CD8-positive, alpha-beta memory T cell (primary cell): ENCODE data around the gene DNAJC24. TPM values are rescaled to one million over a fixed set of nuclear protein-coding genes. Genes with fewer than 3 reads are reported as not detected.

Experiments
- CTCF ChIA-PET: fragments of 350-600 bp; sonication (Branson Sonifier 250); formaldehyde crosslinking; loops from one replicate; lab custom pipeline; 2021; ENCODE audit warnings: antibody characterized with exemption; lab: Charles Lee
- POLR2A ChIA-PET: fragments of 350-600 bp; sonication (Branson Sonifier 250); formaldehyde crosslinking; loops from one replicate; lab custom pipeline; 2021; ENCODE audit warnings: antibody characterized with exemption; lab: Charles Lee
- DNase-seq, 5 donors: peaks; one replicate each; pipeline versions ENCODE4 v3.0.0 to v3.0.0-alpha.2; 2020 to 2022; ENCODE audit warnings: mixed read lengths in 1 of 5
- H3K27ac ChIP-seq: one replicate; pipeline ENCODE4 v1.7.0; 2013; ENCODE audit warnings: low read depth, mild to moderate bottlenecking, low read length, moderate library complexity
- H3K27me3 ChIP-seq: 2 replicates; pipeline ENCODE4 v1.7.0; 2013; ENCODE audit warnings: low read length, mild to moderate bottlenecking; ENCODE audit not compliant: insufficient read depth, poor library complexity, severe bottlenecking
- H3K36me3 ChIP-seq: 2 replicates; pipeline ENCODE4 v1.7.0; 2013; ENCODE audit warnings: mild to moderate bottlenecking, low read length, moderate library complexity; ENCODE audit not compliant: insufficient read depth
- H3K4me1 ChIP-seq: 2 replicates; pipeline ENCODE4 v1.7.0; 2013; ENCODE audit warnings: mild to moderate bottlenecking, low read length, moderate library complexity; ENCODE audit not compliant: insufficient read depth
- H3K4me3 ChIP-seq: 2 replicates; pipeline ENCODE4 v1.7.0; 2013; ENCODE audit warnings: mild to moderate bottlenecking, low read length
- H3K9me3 ChIP-seq: 2 replicates; pipeline ENCODE4 v1.7.0; 2013; ENCODE audit warnings: mild to moderate bottlenecking, low read length
- H3K27ac Mint-ChIP-seq, 8 donors: one replicate each; pipeline ENCODE4 v1.8.0; 2020 to 2021; ENCODE audit warnings: mixed read lengths in 8 of 8, mild to moderate bottlenecking in 6 of 8, inconsistent platforms in 3 of 8, moderate library complexity in 3 of 8
- H3K27me3 Mint-ChIP-seq, 2 donors: one replicate each; pipeline ENCODE4 v1.8.0; 2020 to 2021; ENCODE audit warnings: mixed read lengths in 2 of 2, mild to moderate bottlenecking in 1 of 2, moderate library complexity in 1 of 2
- H3K36me3 Mint-ChIP-seq, 3 donors: one replicate each; pipeline ENCODE4 v1.8.0; 2020 to 2021; ENCODE audit warnings: mixed read lengths in 3 of 3, inconsistent platforms in 1 of 3, mild to moderate bottlenecking in 1 of 3
- H3K4me1 Mint-ChIP-seq, 3 donors: one replicate each; pipeline ENCODE4 v1.8.0; 2020 to 2021; ENCODE audit warnings: mixed read lengths in 3 of 3, inconsistent platforms in 1 of 3, mild to moderate bottlenecking in 1 of 3
- H3K4me3 Mint-ChIP-seq, 7 donors: one replicate each; pipeline ENCODE4 v1.8.0; 2020 to 2021; ENCODE audit warnings: mixed read lengths in 7 of 7, mild to moderate bottlenecking in 6 of 7, moderate library complexity in 4 of 7, inconsistent platforms in 2 of 7
- H3K9me3 Mint-ChIP-seq, 5 donors: one replicate each; pipeline ENCODE4 v1.8.0; 2020 to 2022; ENCODE audit warnings: mixed read lengths in 5 of 5, mild to moderate bottlenecking in 3 of 5, moderate library complexity in 2 of 5, inconsistent platforms in 1 of 5
- polyA plus RNA-seq: library from polyadenylated mRNA; unstranded; fragments of 300-500 nt; fragmentation: Illumina TruSeq; gene quantifications from one replicate; pipeline ENCODE4 v1.2.3, GENCODE V29; 2021
- total RNA-seq, 2 experiments: library from RNA; stranded (reverse); gene quantifications; one replicate each; pipeline ENCODE4 v1.2.3, GENCODE V29; 2021

Gene DNAJC24
- total and polyA plus RNA-seq, 3 experiments from 2014 or later: 12.4 to 25.9 (median 21.9) TPM

- no peaks in the 10 kb centered on the region for H3K9me3 ChIP-seq
- H3K4me3 ChIP-seq: no peak overlapping the region
- H3K4me1 ChIP-seq: no peaks in the 10 kb centered on the region
- no peaks in the 10 kb centered on the region for H3K36me3 ChIP-seq
- Mint-ChIP-seq H3K4me3 (no peak overlapping the region), H3K4me1 (peaks cover 5 to 19% (median 14%) of the 10 kb centered on the region in 3 donors), H3K27me3 (no peaks in the 10 kb centered on the region), H3K27ac (no peak overlapping the region), H3K9me3 (peaks cover 0 to 5% (median 0%) of the 10 kb centered on the region in 5 donors), H3K36me3 (peaks cover 0 to 3% (median 0%) of the 10 kb centered on the region in 3 donors)
- ChIA-PET POLR2A (no interaction called here), CTCF (no interaction called here)
- H3K27me3 ChIP-seq: no peaks in the 10 kb centered on the region
- no peak overlapping the region for H3K27ac ChIP-seq
- no peak for DNase-seq
Observed at GRCh38 chr11:31437742-31438435, 68.2 kb downstream of the DNAJC24 start.

DNA sequence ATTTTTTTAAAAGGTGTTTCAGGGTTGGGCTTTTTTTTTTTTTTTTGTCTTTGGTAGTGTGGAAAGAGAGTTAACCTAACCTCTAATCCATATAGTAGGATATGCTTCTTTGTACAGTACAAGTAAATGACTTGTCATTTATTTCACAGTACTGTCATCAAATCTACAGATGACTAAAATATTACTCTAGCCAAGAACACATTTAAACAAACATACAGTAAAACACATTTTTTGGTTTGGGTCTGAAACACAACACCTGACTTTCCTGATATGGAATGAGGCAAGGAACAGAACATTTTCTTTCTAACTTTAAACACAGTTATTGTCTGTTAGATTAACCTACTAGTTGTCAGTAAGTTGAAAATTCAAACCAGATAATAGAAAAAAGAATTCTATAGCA is 71.6 kb downstream of the DNAJC24 start:
- no peak overlapping the region for H3K27ac Mint-ChIP-seq
- peaks cover 0 to 5% (median 0%) of the 10 kb centered on the region in 5 donors for H3K9me3 Mint-ChIP-seq
- Histone ChIP-seq H3K4me1 (no peaks in the 10 kb centered on the region), H3K4me3 (no peak overlapping the region), H3K36me3 (no peaks in the 10 kb centered on the region), H3K9me3 (no peaks in the 10 kb centered on the region), H3K27ac (no peak overlapping the region), H3K27me3 (no peaks in the 10 kb centered on the region)
- peaks cover 4 to 19% (median 19%) of the 10 kb centered on the region in 3 donors for H3K4me1 Mint-ChIP-seq
- DNase-seq: no peak
- POLR2A ChIA-PET: no interaction called here
- CTCF ChIA-PET: no interaction called here
- H3K36me3 Mint-ChIP-seq: peaks cover 3 to 11% (median 10%) of the 10 kb centered on the region in 3 donors
- no peak overlapping the region for H3K4me3 Mint-ChIP-seq
- H3K27me3 Mint-ChIP-seq: no peaks in the 10 kb centered on the region

- Histone ChIP-seq H3K36me3 (no peaks in the 10 kb centered on the region), H3K27me3 (no peaks in the 10 kb centered on the region), H3K9me3 (no peaks in the 10 kb centered on the region), H3K27ac (no peak overlapping the region), H3K4me3 (no peak overlapping the region), H3K4me1 (no peaks in the 10 kb centered on the region)
- H3K4me3 Mint-ChIP-seq: no peak overlapping the region
- H3K36me3 Mint-ChIP-seq: peaks cover 5 to 16% (median 11%) of the 10 kb centered on the region in 3 donors
- peaks cover 0 to 5% (median 0%) of the 10 kb centered on the region in 5 donors for H3K9me3 Mint-ChIP-seq
- H3K27me3 Mint-ChIP-seq: no peaks in the 10 kb centered on the region
- no peak for DNase-seq
- H3K4me1 Mint-ChIP-seq: peaks cover 4 to 22% (median 19%) of the 10 kb centered on the region in 3 donors
- ChIA-PET CTCF (no interaction called here), POLR2A (no interaction called here)
- H3K27ac Mint-ChIP-seq: no peak overlapping the region
Observed at GRCh38 chr11:31442086-31442485, 72.4 kb downstream of the DNAJC24 start.

DNA sequence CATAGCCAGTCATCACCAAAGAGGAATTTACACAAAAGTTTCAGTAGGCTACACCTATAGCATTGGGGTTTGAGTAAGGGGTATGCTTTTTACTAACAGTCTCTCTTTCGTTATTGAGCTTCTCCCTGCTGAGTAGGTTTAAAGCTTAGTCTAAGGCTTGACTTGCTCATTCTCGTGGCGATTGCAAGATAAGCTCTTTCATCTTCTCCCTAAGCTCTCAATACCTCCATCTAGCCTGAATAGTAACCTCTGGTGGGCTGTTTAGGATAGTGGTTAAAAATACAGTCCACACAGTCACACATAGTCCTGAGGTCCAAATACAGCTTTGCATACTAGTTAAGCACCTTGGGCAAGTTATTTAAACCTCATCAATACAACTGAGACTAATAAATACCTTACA is 74.1 kb downstream of the DNAJC24 start:
- POLR2A ChIA-PET: no interaction called here
- H3K9me3 ChIP-seq: no peaks in the 10 kb centered on the region
- Mint-ChIP-seq H3K36me3 (peaks cover 15 to 21% (median 19%) of the 10 kb centered on the region in 3 donors), H3K4me1 (peaks cover 0 to 9% (median 6%) of the 10 kb centered on the region in 3 donors), H3K27ac (no peak overlapping the region), H3K9me3 (no peaks in the 10 kb centered on the region), H3K27me3 (no peaks in the 10 kb centered on the region), H3K4me3 (no peak overlapping the region)
- no peak overlapping the region for H3K4me3 ChIP-seq
- no peaks in the 10 kb centered on the region for H3K27me3 ChIP-seq
- DNase-seq: no peak
- no peak overlapping the region for H3K27ac ChIP-seq
- H3K4me1 ChIP-seq: no peaks in the 10 kb centered on the region
- no peaks in the 10 kb centered on the region for H3K36me3 ChIP-seq
- CTCF ChIA-PET: no interaction called here

DNA sequence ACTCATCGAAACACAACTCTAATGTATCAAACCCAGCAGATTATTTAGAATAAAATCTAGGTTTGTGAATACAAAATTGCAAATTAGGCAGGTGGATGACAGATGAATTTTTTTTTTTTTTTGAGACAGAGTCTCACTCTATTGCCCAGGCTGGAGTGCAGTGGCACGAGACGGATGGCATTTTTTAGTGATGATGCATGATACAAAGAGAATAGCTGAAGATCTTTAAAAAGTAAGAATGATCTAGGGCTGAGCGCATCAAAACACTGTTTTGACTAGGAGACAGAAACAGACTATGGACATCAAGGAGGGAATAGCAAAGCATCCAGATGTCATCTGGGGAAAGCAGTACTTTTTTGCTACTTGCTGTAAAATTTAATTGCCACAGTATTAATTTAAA is 76.0 kb downstream of the DNAJC24 start:
- Histone ChIP-seq H3K4me1 (no peaks in the 10 kb centered on the region), H3K27ac (no peak overlapping the region), H3K4me3 (no peak overlapping the region), H3K36me3 (no peaks in the 10 kb centered on the region), H3K27me3 (no peaks in the 10 kb centered on the region), H3K9me3 (no peaks in the 10 kb centered on the region)
- ChIA-PET POLR2A (no interaction called here), CTCF (no interaction called here)
- no peak for DNase-seq
- Mint-ChIP-seq H3K4me1 (peaks cover 6 to 24% (median 10%) of the 10 kb centered on the region in 3 donors), H3K4me3 (no peak overlapping the region), H3K36me3 (peaks cover 18 to 24% (median 19%) of the 10 kb centered on the region in 3 donors), H3K27ac (no peak overlapping the region), H3K27me3 (no peaks in the 10 kb centered on the region), H3K9me3 (no peaks in the 10 kb centered on the region)

DNA sequence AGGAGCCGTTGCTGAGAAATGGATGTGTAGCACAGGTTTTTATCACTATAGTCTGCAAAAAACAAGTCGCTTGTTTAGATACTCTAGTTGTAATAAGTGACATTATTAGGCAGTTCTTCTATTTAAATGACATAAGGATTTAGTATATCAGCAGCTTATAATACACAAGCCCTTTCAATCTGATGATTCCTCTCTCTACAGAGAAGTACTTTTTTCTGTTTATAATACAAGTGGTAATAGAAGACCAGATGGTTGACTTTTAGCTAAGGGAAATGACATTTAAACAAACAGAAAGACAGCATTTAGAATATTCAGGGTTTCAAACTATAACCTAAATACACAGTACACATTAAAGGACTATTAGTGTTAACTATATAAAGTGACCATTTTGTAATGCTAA is 79.4 kb downstream of the DNAJC24 start:
- Mint-ChIP-seq H3K4me1 (peaks cover 6 to 35% (median 21%) of the 10 kb centered on the region in 3 donors), H3K27ac (no peak overlapping the region), H3K36me3 (peaks cover 19 to 34% (median 32%) of the 10 kb centered on the region in 3 donors), H3K9me3 (no peaks in the 10 kb centered on the region), H3K27me3 (no peaks in the 10 kb centered on the region), H3K4me3 (no peak overlapping the region)
- no peak overlapping the region for H3K27ac ChIP-seq
- H3K4me1 ChIP-seq: no peaks in the 10 kb centered on the region
- no peak overlapping the region for H3K4me3 ChIP-seq
- no peaks in the 10 kb centered on the region for H3K27me3 ChIP-seq
- DNase-seq: no peak
- ChIA-PET POLR2A (no interaction called here), CTCF (no interaction called here)
- no peaks in the 10 kb centered on the region for H3K9me3 ChIP-seq
- H3K36me3 ChIP-seq: no peaks in the 10 kb centered on the region

DNA sequence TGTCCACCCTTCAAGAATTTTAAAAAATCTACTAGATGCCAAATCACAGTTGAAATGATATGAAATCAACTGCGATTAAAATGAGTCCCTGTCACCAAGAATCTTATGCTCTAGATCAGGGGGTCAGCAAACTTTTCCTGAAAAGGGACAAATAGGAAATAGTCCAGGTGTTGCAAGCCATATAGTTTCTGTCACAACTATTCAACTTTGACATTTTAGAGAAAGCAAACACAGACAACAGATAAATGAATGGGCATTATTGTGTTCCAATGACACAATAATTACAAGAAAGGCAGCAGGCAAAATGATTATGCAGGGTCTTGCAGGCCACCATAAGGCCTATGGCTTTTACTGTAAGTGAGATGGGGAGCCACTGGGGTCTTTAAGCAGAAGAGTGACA is 81.2 kb downstream of the DNAJC24 start:
- H3K9me3 ChIP-seq: no peaks in the 10 kb centered on the region
- Mint-ChIP-seq H3K4me1 (peaks cover 6 to 34% (median 21%) of the 10 kb centered on the region in 3 donors), H3K36me3 (peaks cover 20 to 37% (median 29%) of the 10 kb centered on the region in 3 donors), H3K9me3 (no peaks in the 10 kb centered on the region), H3K4me3 (no peak overlapping the region), H3K27ac (no peak overlapping the region), H3K27me3 (no peaks in the 10 kb centered on the region)
- H3K27me3 ChIP-seq: no peaks in the 10 kb centered on the region
- DNase-seq: no peak
- ChIA-PET POLR2A (no interaction called here), CTCF (no interaction called here)
- no peak overlapping the region for H3K4me3 ChIP-seq
- H3K4me1 ChIP-seq: no peaks in the 10 kb centered on the region
- no peaks in the 10 kb centered on the region for H3K36me3 ChIP-seq
- H3K27ac ChIP-seq: no peak overlapping the region

- Histone ChIP-seq H3K4me3 (no peak overlapping the region), H3K27me3 (no peaks in the 10 kb centered on the region), H3K27ac (no peak overlapping the region), H3K36me3 (no peaks in the 10 kb centered on the region), H3K9me3 (no peaks in the 10 kb centered on the region), H3K4me1 (no peaks in the 10 kb centered on the region)
- CTCF ChIA-PET: no interaction called here
- no peak for DNase-seq
- no peaks in the 10 kb centered on the region for H3K9me3 Mint-ChIP-seq
- H3K4me1 Mint-ChIP-seq: peaks cover 3 to 15% (median 15%) of the 10 kb centered on the region in 3 donors
- H3K4me3 Mint-ChIP-seq: no peak overlapping the region
- POLR2A ChIA-PET: no interaction called here
- no peak overlapping the region for H3K27ac Mint-ChIP-seq
- H3K36me3 Mint-ChIP-seq: peaks cover 16 to 32% (median 18%) of the 10 kb centered on the region in 3 donors
- H3K27me3 Mint-ChIP-seq: no peaks in the 10 kb centered on the region
Observed at GRCh38 chr11:31455177-31455576, 85.5 kb downstream of the DNAJC24 start.
